Measurements from ENCODE around the gene ITPR1.

DNA sequence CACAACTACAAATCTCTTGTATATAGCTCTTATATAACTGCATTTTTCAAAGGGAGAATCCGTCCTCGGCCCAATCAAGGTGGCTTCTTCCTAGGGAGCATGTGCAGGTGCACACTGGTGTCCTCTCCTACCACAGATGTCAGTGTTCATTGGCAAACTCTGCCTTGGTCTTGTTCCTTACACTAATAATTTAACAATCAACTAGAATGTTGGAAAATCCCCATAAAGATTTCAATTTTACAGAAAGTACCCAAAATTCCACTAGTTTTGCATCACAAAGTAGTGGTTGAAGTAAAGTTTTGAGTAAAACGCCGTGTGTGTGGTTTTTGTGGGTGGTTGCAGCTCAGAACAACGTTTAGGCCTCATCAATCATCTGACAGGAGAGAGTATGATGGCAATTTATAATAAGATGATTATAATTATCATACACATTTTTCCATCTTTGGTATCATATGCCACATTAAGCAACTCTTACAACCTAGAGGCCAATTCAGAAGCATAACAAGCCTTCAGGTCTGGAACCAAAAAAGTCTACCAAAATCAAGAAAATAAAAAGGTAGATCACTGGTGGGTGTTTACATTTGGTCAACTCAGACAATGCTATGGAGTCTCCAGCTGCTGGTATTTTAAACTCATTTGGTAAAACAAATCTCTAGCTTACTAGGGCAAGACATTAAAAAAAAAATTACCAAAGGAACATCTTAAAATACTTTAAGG is 357.2 kb downstream of the ITPR1 start:
- TF ChIP-seq, protein P1, sequence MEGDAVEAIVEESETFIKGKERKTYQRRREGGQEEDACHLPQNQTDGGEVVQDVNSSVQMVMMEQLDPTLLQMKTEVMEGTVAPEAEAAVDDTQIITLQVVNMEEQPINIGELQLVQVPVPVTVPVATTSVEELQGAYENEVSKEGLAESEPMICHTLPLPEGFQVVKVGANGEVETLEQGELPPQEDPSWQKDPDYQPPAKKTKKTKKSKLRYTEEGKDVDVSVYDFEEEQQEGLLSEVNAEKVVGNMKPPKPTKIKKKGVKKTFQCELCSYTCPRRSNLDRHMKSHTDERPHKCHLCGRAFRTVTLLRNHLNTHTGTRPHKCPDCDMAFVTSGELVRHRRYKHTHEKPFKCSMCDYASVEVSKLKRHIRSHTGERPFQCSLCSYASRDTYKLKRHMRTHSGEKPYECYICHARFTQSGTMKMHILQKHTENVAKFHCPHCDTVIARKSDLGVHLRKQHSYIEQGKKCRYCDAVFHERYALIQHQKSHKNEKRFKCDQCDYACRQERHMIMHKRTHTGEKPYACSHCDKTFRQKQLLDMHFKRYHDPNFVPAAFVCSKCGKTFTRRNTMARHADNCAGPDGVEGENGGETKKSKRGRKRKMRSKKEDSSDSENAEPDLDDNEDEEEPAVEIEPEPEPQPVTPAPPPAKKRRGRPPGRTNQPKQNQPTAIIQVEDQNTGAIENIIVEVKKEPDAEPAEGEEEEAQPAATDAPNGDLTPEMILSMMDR (IDR thresholded peaks at IDR 0.05; ENCODE audit: low read length) = no peak
- TF ChIP-seq EZH2 (IDR thresholded peaks at IDR 0.05; ENCODE audit: borderline replicate concordance, low read length) = no peak
